Keratinocyte (primary cell): ENCODE measurements around the gene FNDC3B.

Experiments
- CTCF ChIP-seq, 3 experiments: IDR thresholded peaks in 1 of 3; conservative IDR thresholded peaks in 1 of 3; optimal IDR thresholded peaks in 1 of 3; 2 replicates in 2 of 3; 3 replicates in 1 of 3; pipeline versions ENCODE3 to v1.5.1; 2011; ENCODE audit warnings: low read length in 3 of 3, mild to moderate bottlenecking in 3 of 3, moderate library complexity in 2 of 3, control low read depth in 1 of 3, inconsistent platforms in 1 of 3; ENCODE audit not compliant: insufficient read depth in 2 of 3; ENCODE audit errors: extremely low read depth in 1 of 3
- EZH2 ChIP-seq: IDR thresholded peaks from one replicate; pipeline ENCODE4 v1.6.1; 2012; ENCODE audit warnings: inconsistent platforms, mild to moderate bottlenecking, low read length, moderate library complexity

GRCh38 chr3:172153335-172153861 lies 114.0 kb downstream of the FNDC3B start:
- TF ChIP-seq CTCF (optimal IDR thresholded peaks at IDR 0.05 in 1 of 3, IDR thresholded peaks at IDR 0.05 in 1 of 3, conservative IDR thresholded peaks at IDR 0.05 in 1 of 3; ENCODE audit: extremely low read depth in 1 of 3, insufficient read depth in 2 of 3, low read length in 3 of 3) (no peak), EZH2 (no peak)
